Hepatocyte (in vitro differentiated cells): ENCODE data around the gene ZNF423. TPM values are rescaled to one million over a fixed set of nuclear protein-coding genes. Genes with fewer than 3 reads are reported as not detected.

ENCODE experiments used
- DNase-seq: peaks from one replicate; pipeline ENCODE4 v3.0.0-alpha.2; 2016; ENCODE audit warnings: low spot score
- H2AFZ ChIP-seq: fragments of 200-600 bp; sonication (generic); 2 replicates; pipeline ENCODE4 v1.6.0; 2016; ENCODE audit warnings: antibody characterized with exemption, mild to moderate bottlenecking
- H3K27ac ChIP-seq: fragments of 200-600 bp; sonication (generic); 2 replicates; pipeline ENCODE4 v1.5.1; 2016; ENCODE audit warnings: mild to moderate bottlenecking
- H3K27me3 ChIP-seq: fragments of 200-600 bp; sonication (generic); 2 replicates; pipeline ENCODE4 v1.6.1; 2016
- H3K36me3 ChIP-seq: fragments of 200-600 bp; sonication (generic); replicated peaks from 2 replicates; pipeline ENCODE4 v1.5.1; 2016; ENCODE audit warnings: low read depth; ENCODE audit not compliant: insufficient read depth
- H3K4me1 ChIP-seq: fragments of 200-600 bp; sonication (generic); 2 replicates; pipeline ENCODE4 v1.5.1; 2016; ENCODE audit warnings: mild to moderate bottlenecking, moderate library complexity; ENCODE audit not compliant: insufficient read depth
- H3K4me2 ChIP-seq: fragments of 200-600 bp; sonication (generic); 2 replicates; pipeline ENCODE4 v1.6.0; 2016
- H3K4me3 ChIP-seq: fragments of 200-600 bp; sonication (generic); 2 replicates; pipeline ENCODE4 v1.5.1; 2016; ENCODE audit warnings: mild to moderate bottlenecking
- H3K79me2 ChIP-seq: fragments of 200-600 bp; sonication (generic); 2 replicates; pipeline ENCODE4 v1.6.0; 2017; ENCODE audit warnings: mild to moderate bottlenecking
- H3K9me2 ChIP-seq: fragments of 200-600 bp; sonication (generic); replicated peaks from 2 replicates; pipeline ENCODE4 v1.6.0; 2017; ENCODE audit warnings: mild to moderate bottlenecking; ENCODE audit not compliant: insufficient read depth
- H3K9me3 ChIP-seq: fragments of 200-600 bp; sonication (generic); 2 replicates; pipeline ENCODE4 v1.5.1; 2016; ENCODE audit warnings: low read depth, mild to moderate bottlenecking
- H4K20me1 ChIP-seq: fragments of 200-600 bp; sonication (generic); 2 replicates; pipeline ENCODE4 v1.6.0; 2016; ENCODE audit warnings: mild to moderate bottlenecking; ENCODE audit not compliant: insufficient read depth, poor library complexity, severe bottlenecking
- EZH2 ChIP-seq: fragments of 200-600 bp; sonication (generic); IDR thresholded peaks from 2 replicates; pipeline ENCODE4 v1.6.1; 2016; ENCODE audit warnings: antibody characterized with exemption, mild to moderate bottlenecking, borderline replicate concordance
- EZH2phosphoT487 ChIP-seq: fragments of 200-600 bp; sonication (generic); IDR thresholded peaks from one replicate; pipeline ENCODE4 v1.6.1; 2018; ENCODE audit warnings: antibody characterized with exemption, mild to moderate bottlenecking, low read depth, moderate library complexity; ENCODE audit not compliant: unreplicated experiment, severe bottlenecking
- WGBS: methylation state at CpG from one replicate; pipeline ENCODE4 v1.1.6; 2016; ENCODE audit warnings: low lambda C conversion rate; ENCODE audit errors: missing lambda C conversion rate; 5-methylcytosine and 5-hydroxymethylcytosine counted together
- polyA plus RNA-seq: library from polyadenylated mRNA; unstranded; fragments of >200 nt; fragmentation: Nextera tagmentation; extraction: Ambion mirVana; gene quantifications from 2 replicates; pipeline ENCODE4 v1.2.1, GENCODE V29; 2016
- total RNA-seq: library from RNA; depleted of rRNA; stranded (reverse); fragments of >200 nt; gene quantifications from 2 replicates; pipeline ENCODE4 v1.2.3, GENCODE V29; 2014
- TF ChIP-seq, protein P1 (sequence below): fragments of 200-600 bp; sonication (generic); IDR thresholded peaks from 2 replicates; pipeline ENCODE4 v1.5.1; 2016; ENCODE audit warnings: antibody characterized with exemption, mild to moderate bottlenecking; ENCODE audit not compliant: poor library complexity

Gene ZNF423
- total and polyA plus RNA-seq, 2 experiments from 2014 or later, result 9.6 to 11.8 TPM

DNA sequence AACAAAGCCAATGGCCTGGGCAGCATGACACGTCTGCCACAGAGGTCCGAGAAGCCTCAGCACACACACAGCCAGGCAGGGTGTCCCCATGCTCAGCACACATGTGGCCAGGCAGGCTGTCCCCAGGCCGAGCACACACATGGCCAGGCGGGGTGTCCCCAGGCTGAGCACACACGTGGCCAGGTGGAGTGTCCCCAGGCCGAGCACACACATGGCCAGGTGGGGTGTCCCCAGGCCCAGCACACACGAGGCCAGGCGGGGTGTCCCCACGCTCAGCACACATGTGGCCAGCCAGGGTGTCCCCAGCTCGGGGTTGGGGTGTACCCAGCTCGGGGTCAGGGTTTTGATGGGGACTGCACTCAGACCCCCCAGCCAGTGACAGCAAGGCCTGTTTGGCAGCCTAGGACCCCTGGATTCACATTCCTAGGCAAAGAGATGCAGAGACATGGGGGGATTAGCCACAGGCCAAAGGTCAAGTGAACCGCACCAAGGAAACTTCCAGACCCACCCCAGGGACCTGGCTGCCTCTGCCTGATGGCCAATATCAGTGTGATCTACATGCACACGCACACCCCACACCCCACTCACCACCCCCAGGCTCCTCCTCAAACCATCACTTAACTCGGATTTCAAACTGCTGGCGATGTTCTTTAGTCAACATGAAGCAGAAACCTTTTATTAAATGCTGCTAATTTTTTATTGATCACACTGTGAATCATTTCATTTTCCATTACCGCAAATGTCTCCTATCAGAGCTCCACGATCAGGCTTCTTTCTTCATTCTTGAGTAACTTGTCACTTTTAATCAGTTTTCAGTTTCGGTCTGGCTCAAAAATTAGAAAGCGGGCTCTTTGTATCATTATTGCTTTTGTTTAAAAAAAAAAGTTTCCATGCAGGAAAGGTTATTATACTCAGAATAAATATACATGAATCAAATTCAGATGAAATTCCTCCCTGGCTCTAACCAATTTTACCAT is 111.4 kb downstream of the ZNF423 start:
- no peaks in the 10 kb centered on the region for H4K20me1 ChIP-seq
- DNase-seq, result no peak
- no peak overlapping the region for H2AFZ ChIP-seq
- no peak overlapping the region for H3K27ac ChIP-seq
- H3K9me3 ChIP-seq, result no peaks in the 10 kb centered on the region
- TF ChIP-seq EZH2phosphoT487 (no peak), EZH2 (no peak)
- TF ChIP-seq, protein P1, sequence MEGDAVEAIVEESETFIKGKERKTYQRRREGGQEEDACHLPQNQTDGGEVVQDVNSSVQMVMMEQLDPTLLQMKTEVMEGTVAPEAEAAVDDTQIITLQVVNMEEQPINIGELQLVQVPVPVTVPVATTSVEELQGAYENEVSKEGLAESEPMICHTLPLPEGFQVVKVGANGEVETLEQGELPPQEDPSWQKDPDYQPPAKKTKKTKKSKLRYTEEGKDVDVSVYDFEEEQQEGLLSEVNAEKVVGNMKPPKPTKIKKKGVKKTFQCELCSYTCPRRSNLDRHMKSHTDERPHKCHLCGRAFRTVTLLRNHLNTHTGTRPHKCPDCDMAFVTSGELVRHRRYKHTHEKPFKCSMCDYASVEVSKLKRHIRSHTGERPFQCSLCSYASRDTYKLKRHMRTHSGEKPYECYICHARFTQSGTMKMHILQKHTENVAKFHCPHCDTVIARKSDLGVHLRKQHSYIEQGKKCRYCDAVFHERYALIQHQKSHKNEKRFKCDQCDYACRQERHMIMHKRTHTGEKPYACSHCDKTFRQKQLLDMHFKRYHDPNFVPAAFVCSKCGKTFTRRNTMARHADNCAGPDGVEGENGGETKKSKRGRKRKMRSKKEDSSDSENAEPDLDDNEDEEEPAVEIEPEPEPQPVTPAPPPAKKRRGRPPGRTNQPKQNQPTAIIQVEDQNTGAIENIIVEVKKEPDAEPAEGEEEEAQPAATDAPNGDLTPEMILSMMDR, result no peak
- 86% methylated on average over 18 of the region's 19 CpGs for WGBS
- no peak overlapping the region for H3K4me3 ChIP-seq
- no peaks in the 10 kb centered on the region for H3K36me3 ChIP-seq
- no peaks in the 10 kb centered on the region for H3K4me1 ChIP-seq
- H3K4me2 ChIP-seq, result no peak overlapping the region
- H3K9me2 ChIP-seq, result no peaks in the 10 kb centered on the region
- no peaks in the 10 kb centered on the region for H3K79me2 ChIP-seq
- H3K27me3 ChIP-seq, result no peaks in the 10 kb centered on the region

- no peak overlapping the region for H3K4me3 ChIP-seq
- 85% methylated on average over 10 of the region's 10 CpGs for WGBS
- no peak for DNase-seq
- H3K27ac ChIP-seq, result no peak overlapping the region
- no peaks in the 10 kb centered on the region for H3K9me2 ChIP-seq
- no peaks in the 10 kb centered on the region for H3K79me2 ChIP-seq
- H3K36me3 ChIP-seq, result no peaks in the 10 kb centered on the region
- no peaks in the 10 kb centered on the region for H3K9me3 ChIP-seq
- H3K4me1 ChIP-seq, result no peaks in the 10 kb centered on the region
- H3K27me3 ChIP-seq, result no peaks in the 10 kb centered on the region
- no peaks in the 10 kb centered on the region for H4K20me1 ChIP-seq
- H2AFZ ChIP-seq, result no peak overlapping the region
- H3K4me2 ChIP-seq, result no peak overlapping the region
- no peak for TF ChIP-seq EZH2phosphoT487
- TF ChIP-seq, protein P1, result no peak
- no peak for TF ChIP-seq EZH2
Measured at GRCh38 chr16:49743658-49744057, 112.3 kb downstream of the ZNF423 start.

- Histone ChIP-seq H3K36me3 (no peaks in the 10 kb centered on the region), H3K9me3 (no peaks in the 10 kb centered on the region), H3K4me1 (no peaks in the 10 kb centered on the region), H3K79me2 (no peaks in the 10 kb centered on the region), H4K20me1 (no peaks in the 10 kb centered on the region), H3K4me2 (no peak overlapping the region), H3K4me3 (no peak overlapping the region), H3K27me3 (no peaks in the 10 kb centered on the region), H3K9me2 (no peaks in the 10 kb centered on the region), H2AFZ (no peak overlapping the region), H3K27ac (no peak overlapping the region)
- 89% methylated on average over 4 of the region's 4 CpGs for WGBS
- no peak for DNase-seq
- TF ChIP-seq EZH2phosphoT487 (no peak), EZH2 (no peak)
- TF ChIP-seq, protein P1, result no peak
Measured at GRCh38 chr16:49743203-49743464, 112.8 kb downstream of the ZNF423 start.
